ENCODE data around the gene KIZ.

Gene KIZ, protein sequence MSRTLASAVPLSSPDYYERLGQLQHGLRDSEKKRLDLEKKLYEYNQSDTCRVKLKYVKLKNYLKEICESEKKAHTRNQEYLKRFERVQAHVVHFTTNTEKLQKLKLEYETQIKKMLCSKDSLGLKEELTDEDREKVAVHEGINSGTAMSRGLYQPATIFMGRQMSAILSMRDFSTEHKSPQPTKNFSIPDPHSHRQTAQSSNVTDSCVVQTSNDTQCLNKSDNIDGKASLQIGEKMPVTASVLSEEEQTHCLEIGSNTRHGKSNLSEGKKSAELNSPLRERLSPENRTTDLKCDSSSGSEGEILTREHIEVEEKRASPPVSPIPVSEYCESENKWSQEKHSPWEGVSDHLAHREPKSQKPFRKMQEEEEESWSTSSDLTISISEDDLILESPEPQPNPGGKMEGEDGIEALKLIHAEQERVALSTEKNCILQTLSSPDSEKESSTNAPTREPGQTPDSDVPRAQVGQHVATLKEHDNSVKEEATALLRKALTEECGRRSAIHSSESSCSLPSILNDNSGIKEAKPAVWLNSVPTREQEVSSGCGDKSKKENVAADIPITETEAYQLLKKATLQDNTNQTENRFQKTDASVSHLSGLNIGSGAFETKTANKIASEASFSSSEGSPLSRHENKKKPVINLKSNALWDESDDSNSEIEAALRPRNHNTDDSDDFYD

DNA sequence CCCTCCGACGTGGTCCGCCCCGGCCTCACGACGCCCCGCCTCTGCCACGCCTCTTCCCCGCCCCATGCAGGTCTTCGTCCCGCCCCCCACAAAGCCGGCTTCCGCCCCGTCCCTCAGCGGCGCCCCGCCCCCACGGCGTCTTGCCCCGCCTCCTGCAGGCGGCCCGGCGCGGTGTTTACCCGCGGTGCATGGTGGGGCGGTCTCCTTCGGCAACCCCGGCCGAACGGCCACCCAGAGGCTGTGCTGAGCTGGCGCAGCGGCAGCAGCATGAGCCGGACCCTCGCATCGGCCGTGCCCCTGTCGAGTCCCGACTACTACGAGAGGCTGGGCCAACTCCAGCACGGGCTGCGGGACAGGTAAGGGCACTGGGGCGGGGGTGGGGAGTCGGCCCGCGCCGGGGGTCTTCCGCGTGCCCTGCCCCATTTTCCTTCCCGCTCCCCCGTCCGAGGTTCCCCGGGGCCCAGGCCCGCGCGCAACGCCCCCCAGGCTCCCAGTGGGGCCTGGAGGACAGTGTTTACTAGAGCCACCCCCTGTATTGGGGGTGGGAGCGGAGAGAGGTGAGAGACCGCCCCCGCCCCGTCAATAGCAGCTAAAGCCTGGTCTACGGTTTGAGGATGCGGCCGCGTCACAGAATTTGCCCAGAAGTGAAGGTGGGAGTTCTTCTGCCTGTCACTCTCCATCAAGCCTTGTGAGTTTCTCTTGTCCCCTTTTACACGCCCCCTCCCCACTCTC is at the start of gene KIZ:
KIZ (plus strand) TSS at position 234 of the 732 bp plus-strand sequence; CDS start at position 268, 34 bp downstream.
- peak; percentile 99 for DNase-seq (ENCODE audit: low spot score)

GRCh38 chr20:21077809-21078345 is 48.0 kb upstream of the KIZ start:
- DNase-seq (ENCODE audit: low spot score), result no peak

GRCh38 chr20:21082584-21082983 is 43.3 kb upstream of the KIZ start:
- DNase-seq (ENCODE audit: low spot score), result no peak

GRCh38 chr20:21083825-21084325 is 42.0 kb upstream of the KIZ start:
- DNase-seq (ENCODE audit: low spot score), result no peak

GRCh38 chr20:21087862-21088540 is 37.9 kb upstream of the KIZ start:
- no peak for DNase-seq (ENCODE audit: low spot score)

DNA sequence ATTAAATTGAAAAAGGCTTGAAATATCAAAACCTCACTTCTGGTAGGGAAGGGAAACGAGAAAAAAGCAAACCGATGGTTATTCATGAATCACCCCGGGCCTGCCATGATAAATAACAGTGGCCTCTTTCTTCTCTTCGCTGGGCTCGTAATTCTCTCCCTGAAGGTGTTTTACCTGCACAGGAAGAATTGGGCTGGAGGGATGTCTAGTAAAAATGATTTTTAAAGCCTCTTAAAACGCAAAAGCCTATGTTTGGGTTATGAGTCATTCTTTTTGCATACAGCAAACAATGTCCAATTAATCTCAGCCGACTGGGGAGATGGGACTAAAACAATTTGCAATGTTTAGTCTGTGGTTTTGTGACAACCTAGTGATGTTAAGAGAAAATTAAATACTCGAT is 36.5 kb upstream of the KIZ start:
- DNase-seq (ENCODE audit: low spot score), result no peak

- DNase-seq (ENCODE audit: low spot score), result no peak
Measured at GRCh38 chr20:21090111-21090618, 35.7 kb upstream of the KIZ start.

- no peak for DNase-seq (ENCODE audit: low spot score)
Measured at GRCh38 chr20:21090721-21091120, 35.2 kb upstream of the KIZ start.

GRCh38 chr20:21092806-21093205 is 33.1 kb upstream of the KIZ start:
- no peak for DNase-seq (ENCODE audit: low spot score)

- peak; percentile 72 for DNase-seq (ENCODE audit: low spot score)
Measured at GRCh38 chr20:21096321-21097043, 29.4 kb upstream of the KIZ start.

DNA sequence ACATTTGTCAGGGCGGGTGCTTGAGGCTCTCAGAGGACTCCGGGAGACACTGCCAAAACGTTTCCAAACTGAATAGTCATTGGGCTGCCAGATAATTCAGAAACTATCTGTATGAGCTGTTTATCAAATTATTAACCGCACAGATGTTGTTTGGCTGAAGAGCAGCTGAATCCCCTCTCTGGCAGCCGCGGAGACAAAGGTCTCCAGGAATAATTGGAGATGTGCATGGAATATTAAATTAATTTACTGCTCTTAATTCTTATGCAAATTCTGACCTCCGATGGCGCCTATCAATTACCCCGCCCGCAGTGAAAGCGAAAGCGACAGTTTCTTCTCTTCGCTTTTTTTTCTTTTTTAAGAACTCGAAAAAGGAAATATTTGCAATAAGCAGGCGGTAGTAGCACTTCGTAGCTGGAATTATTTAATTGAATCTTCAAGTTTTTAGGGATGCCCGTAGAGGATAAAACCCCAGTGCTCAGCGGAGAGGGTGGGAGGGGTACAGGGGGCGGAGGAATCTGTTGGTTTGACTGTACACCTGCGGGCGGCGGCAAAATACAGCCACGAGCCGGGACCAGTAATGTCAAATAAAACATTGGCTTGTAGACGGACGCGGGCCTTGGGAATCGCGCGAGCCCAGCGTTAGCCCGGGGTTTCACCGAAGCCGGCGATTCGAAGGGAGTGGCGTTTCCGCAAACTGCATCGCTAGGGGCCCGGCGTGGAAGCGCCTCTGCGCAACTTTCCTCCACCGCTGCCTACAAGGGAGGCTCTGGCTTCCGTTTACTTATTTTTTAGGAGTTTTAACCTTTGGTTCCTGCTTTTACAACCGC is 25.9 kb upstream of the KIZ start:
- DNase-seq (ENCODE audit: low spot score), result no peak

DNA sequence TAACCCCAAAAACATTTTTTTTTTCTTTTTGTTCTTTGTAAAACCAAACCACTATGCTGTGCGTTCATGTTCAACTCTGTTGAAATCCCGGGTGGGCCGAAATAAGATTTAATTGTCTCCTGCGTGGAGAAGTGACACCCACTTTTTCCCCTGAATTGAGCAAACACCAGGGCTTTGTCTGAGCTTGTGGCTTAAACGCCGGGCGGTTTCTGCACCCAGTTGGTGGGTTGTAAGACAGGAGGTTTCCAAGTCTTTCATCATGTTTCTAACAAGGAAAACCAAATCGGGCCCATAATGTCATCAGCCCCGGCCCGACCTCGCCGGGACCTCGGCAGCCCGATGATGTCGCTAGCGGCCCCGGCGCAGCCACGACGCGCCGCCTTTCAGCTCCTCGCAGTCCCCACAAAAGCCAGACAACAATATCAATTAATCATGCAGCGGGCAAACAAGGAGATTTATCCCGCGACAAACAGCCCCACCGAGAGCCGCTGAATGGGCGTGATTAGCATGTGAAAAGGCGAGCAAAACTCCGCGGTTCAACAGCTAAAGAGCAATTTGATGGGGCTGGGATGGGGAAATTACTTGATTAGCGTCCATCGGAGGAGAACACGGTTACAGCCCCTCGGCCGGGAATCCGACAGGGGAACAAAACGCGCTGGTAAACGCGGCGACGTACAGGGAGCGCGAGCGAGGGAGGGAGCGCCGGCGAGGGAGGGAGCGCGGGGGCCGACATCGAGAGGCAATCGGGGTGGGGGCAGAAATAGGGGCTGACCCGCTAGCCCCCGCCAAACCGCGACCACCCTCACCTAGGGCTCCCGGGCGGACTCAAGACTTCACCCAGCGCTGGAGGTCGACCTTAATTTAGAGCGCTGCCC is 25.1 kb upstream of the KIZ start:
- DNase-seq (ENCODE audit: low spot score), result peak; percentile 73

- DNase-seq (ENCODE audit: low spot score), result peak; percentile 73
Measured at GRCh38 chr20:21101453-21101931, 24.4 kb upstream of the KIZ start.

GRCh38 chr20:21101932-21102575 is 23.8 kb upstream of the KIZ start:
- DNase-seq (ENCODE audit: low spot score), result no peak

DNA sequence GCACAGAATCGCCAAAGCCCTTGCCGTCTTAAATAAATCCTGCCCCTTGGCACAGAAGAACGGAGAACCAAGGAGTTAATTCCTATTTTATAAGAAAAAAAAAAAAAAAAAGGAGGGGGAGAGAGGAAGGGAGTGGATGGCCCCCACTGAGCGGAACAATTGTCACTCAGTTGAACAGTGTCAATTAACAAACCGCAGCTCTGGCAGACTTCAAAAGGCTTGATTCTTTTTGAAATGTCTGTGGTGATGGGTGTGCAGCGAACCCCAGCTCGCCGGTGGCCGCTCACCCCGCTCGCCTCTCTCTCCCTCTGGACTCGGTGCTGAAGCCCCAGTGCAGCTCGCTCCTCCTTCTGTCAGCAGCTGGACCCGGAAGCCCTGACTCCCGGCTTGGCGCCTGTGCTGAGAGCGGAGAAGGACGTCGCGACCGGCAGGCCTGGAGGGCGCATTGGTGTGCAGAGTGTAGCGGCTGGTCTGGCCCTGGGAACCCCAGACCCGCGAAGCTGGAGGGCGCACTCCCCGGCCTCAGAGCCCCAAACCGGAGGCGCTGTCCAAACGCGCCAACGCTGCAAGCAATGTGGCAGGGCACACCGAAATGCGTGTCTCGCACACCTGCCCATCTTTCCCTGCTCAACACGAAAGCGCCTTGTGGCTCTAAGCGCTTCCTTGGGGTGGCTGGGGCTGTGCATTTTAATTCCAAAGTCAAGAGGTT is 23.1 kb upstream of the KIZ start:
- no peak for DNase-seq (ENCODE audit: low spot score)

DNA sequence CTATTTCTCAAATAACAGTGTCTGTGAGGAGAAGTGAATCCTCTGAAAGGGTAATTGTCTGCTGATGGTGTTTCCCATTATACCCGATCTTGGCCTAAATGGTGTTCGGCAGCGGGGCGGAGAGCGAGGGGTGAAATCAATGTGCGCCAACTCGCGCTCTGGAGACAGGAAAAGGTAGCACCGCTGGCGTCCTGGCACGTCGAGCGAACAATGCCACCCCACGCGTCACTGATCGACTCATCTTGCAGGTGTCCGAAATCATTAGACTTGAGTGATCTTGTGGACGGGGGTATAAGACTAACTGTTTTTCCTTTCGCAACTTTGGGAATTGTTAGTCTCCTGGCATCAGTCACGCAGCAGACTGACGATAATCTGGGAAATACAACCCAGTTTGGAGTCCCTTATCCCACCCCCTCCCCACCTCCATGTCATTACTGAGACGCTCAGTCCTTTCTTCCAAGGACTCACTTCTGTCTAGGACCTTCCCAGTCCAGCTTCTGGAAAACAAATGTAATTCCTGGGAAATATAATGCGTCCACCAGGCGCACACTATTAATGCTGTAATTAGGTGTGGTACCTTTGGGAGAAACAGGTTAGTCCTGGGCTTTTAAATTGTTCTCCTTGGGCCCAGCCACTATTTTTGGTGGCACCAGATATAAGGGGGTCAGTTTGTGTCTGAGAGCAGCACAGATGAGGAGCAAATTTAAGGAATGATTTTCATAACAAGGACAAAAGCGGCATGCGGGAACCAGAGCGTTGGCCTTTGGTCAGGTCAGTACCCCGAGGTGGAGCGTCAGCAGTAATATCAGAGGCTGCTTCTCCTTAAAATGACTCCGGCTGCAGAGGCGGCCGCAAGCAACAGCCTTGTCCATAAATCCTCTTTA is 22.1 kb upstream of the KIZ start:
- no peak for DNase-seq (ENCODE audit: low spot score)

DNA sequence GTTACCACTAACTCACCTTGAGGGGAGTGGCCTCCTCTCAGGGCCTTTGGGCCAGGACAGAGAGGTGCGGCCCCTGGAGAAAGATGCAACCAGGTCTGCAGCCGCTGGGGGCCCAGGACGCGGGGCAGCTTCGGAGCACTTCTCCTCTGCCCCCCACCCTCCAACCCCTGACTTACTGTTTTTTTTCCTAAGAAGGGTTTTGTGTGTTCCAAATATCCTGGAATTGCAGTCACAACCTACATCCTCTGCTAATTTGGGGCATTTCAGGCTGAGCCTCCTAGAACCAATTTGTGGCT is 21.5 kb upstream of the KIZ start:
- DNase-seq (ENCODE audit: low spot score), result no peak

All from ecto neural progenitor cell (in vitro differentiated cells).